GM23338 (cell line): ENCODE data around the gene PFDN4. TPM values are rescaled to one million over a fixed set of nuclear protein-coding genes. Genes with fewer than 3 reads are reported as not detected.

Source experiments
- ATAC-seq: fragments of 200-7000 bp; cut with Tn5 transposase; 3 replicates; pipeline ENCODE4 v1.9.1; 2020
- DNase-seq: peaks from one replicate; pipeline ENCODE4 v3.0.0-alpha.2; 2015; ENCODE audit warnings: low spot score
- H2AFZ ChIP-seq: fragments of 200-600 bp; sonication (generic); 2 replicates; pipeline ENCODE4 v1.8.0; 2016; ENCODE audit warnings: antibody characterized with exemption, mild to moderate bottlenecking, moderate library complexity
- H3F3A ChIP-seq: fragments of 200-600 bp; sonication (generic); replicated peaks from 2 replicates; pipeline ENCODE4 v1.8.0; 2017; ENCODE audit warnings: antibody characterized with exemption, mixed run types, low read depth
- H3K27ac ChIP-seq: fragments of 200-600 bp; sonication (generic); 2 replicates; pipeline ENCODE4 v1.6.1; 2016; ENCODE audit warnings: low read depth
- H3K27me3 ChIP-seq: fragments of 200-600 bp; sonication (generic); 2 replicates; pipeline ENCODE4 v1.8.0; 2016; ENCODE audit warnings: mild to moderate bottlenecking, mixed run types, moderate library complexity; ENCODE audit not compliant: insufficient read depth
- H3K36me3 ChIP-seq: fragments of 200-600 bp; sonication (generic); 2 replicates; pipeline ENCODE4 v1.8.0; 2016; ENCODE audit warnings: mild to moderate bottlenecking; ENCODE audit not compliant: insufficient read depth
- H3K4me1 ChIP-seq: fragments of 200-600 bp; sonication (generic); 2 replicates; pipeline ENCODE4 v1.8.0; 2016; ENCODE audit warnings: mild to moderate bottlenecking, moderate library complexity; ENCODE audit not compliant: insufficient read depth
- H3K4me2 ChIP-seq: fragments of 200-600 bp; sonication (generic); 2 replicates; pipeline ENCODE4 v1.7.1; 2017; ENCODE audit warnings: mixed run types
- H3K4me3 ChIP-seq: fragments of 200-600 bp; sonication (generic); 2 replicates; pipeline ENCODE4 v1.6.1; 2016; ENCODE audit warnings: mixed run types
- H3K79me2 ChIP-seq: fragments of 200-600 bp; sonication (generic); replicated peaks from 2 replicates; pipeline ENCODE4 v1.8.0; 2017; ENCODE audit warnings: mild to moderate bottlenecking; ENCODE audit not compliant: insufficient read depth
- H3K9me2 ChIP-seq: fragments of 200-600 bp; sonication (generic); 2 replicates; pipeline ENCODE4 v1.8.0; 2017; ENCODE audit not compliant: insufficient read depth
- H4K20me1 ChIP-seq: fragments of 200-600 bp; sonication (generic); replicated peaks from 2 replicates; pipeline ENCODE4 v1.8.0; 2017; ENCODE audit warnings: mild to moderate bottlenecking; ENCODE audit not compliant: insufficient read depth
- H3K27ac Mint-ChIP-seq: 2 replicates; pipeline ENCODE4 v1.8.0; 2020; ENCODE audit warnings: inconsistent platforms, mild to moderate bottlenecking, moderate library complexity, mixed read lengths
- H3K27me3 Mint-ChIP-seq: 3 replicates; pipeline ENCODE4 v1.8.0; 2022; ENCODE audit warnings: low read depth, mild to moderate bottlenecking, moderate library complexity, mixed read lengths, inconsistent platforms; ENCODE audit not compliant: insufficient read depth, poor library complexity
- H3K36me3 Mint-ChIP-seq: 3 replicates; pipeline ENCODE4 v1.8.0; 2021; ENCODE audit warnings: low read depth, mild to moderate bottlenecking, inconsistent platforms, moderate library complexity, mixed read lengths
- H3K4me1 Mint-ChIP-seq: 3 replicates; pipeline ENCODE4 v1.8.0; 2020; ENCODE audit warnings: mild to moderate bottlenecking, inconsistent platforms, mixed read lengths
- H3K4me3 Mint-ChIP-seq: 3 replicates; pipeline ENCODE4 v1.8.0; 2021; ENCODE audit warnings: moderate library complexity, mild to moderate bottlenecking, inconsistent platforms, mixed read lengths
- H3K9me3 Mint-ChIP-seq: 3 replicates; pipeline ENCODE4 v1.8.0; 2020; ENCODE audit warnings: moderate library complexity, mild to moderate bottlenecking, inconsistent platforms, mixed read lengths
- CREB1 ChIP-seq: fragments of 250-450 bp; sonication (Bioruptor Pico); IDR thresholded peaks from 2 replicates; pipeline ENCODE4 v1.5.0; 2020; ENCODE audit warnings: low read depth, mild to moderate bottlenecking, moderate library complexity
- ETS1 ChIP-seq: IDR thresholded peaks from 2 replicates; pipeline ENCODE4 v1.6.1; 2016; ENCODE audit warnings: antibody characterized with exemption
- EZH2phosphoT487 ChIP-seq: fragments of 200-600 bp; sonication (generic); IDR thresholded peaks from one replicate; pipeline ENCODE4 v1.8.1; 2018; ENCODE audit warnings: antibody characterized with exemption; ENCODE audit not compliant: unreplicated experiment
- JUNB ChIP-seq: IDR thresholded peaks from one replicate; pipeline ENCODE4 v1.6.1; 2016; ENCODE audit warnings: antibody characterized with exemption; ENCODE audit not compliant: unreplicated experiment
- NANOG ChIP-seq: IDR thresholded peaks from 2 replicates; pipeline ENCODE4 v1.6.1; 2016; ENCODE audit warnings: antibody characterized with exemption, borderline replicate concordance
- POLR2AphosphoS5 ChIP-seq: IDR thresholded peaks from 2 replicates; pipeline ENCODE4 v1.6.1; 2016; ENCODE audit warnings: antibody characterized with exemption, low read depth
- STAT1 ChIP-seq: IDR thresholded peaks from one replicate; pipeline ENCODE4 v1.6.1; 2016; ENCODE audit warnings: antibody characterized with exemption; ENCODE audit not compliant: unreplicated experiment
- ZNF114 ChIP-seq: fragments of 250-450 bp; sonication (Bioruptor Pico); IDR thresholded peaks from 2 replicates; pipeline ENCODE4 v1.5.0; 2020; ENCODE audit warnings: mild to moderate bottlenecking, moderate library complexity
- ZNF331 ChIP-seq: fragments of 250-450 bp; sonication (Bioruptor Pico); IDR thresholded peaks from 2 replicates; pipeline ENCODE4 v1.5.0; 2020; ENCODE audit warnings: low read depth, mild to moderate bottlenecking, moderate library complexity
- ZNF462 ChIP-seq: fragments of 250-450 bp; sonication (Bioruptor Pico); IDR thresholded peaks from 2 replicates; pipeline ENCODE4 v1.5.0; 2020; ENCODE audit warnings: mild to moderate bottlenecking, moderate library complexity
- polyA plus RNA-seq: library from polyadenylated mRNA; unstranded; fragments of >200 nt; fragmentation: Nextera tagmentation; extraction: Ambion mirVana; gene quantifications from 2 replicates; pipeline ENCODE4 v1.2.1, GENCODE V29; 2016
- total RNA-seq: library from RNA; depleted of rRNA; stranded (reverse); fragments of >200 nt; shearing (Covaris generic); gene quantifications from 2 replicates; pipeline ENCODE4 v1.2.3, GENCODE V29; 2014
- TF ChIP-seq, protein P1 (sequence below), 2 experiments: fragments of 200-600 bp in 1 of 2; sonication (generic) in 1 of 2; conservative IDR thresholded peaks; 2 replicates each; pipeline versions ENCODE4 v1.5.1 to v1.6.1; 2016 to 2017; ENCODE audit warnings: antibody characterized with exemption in 2 of 2, low read depth in 2 of 2, mild to moderate bottlenecking in 2 of 2, moderate library complexity in 1 of 2

Gene PFDN4
- total and polyA plus RNA-seq, 2 experiments from 2014 or later: 105 to 477 TPM

DNA sequence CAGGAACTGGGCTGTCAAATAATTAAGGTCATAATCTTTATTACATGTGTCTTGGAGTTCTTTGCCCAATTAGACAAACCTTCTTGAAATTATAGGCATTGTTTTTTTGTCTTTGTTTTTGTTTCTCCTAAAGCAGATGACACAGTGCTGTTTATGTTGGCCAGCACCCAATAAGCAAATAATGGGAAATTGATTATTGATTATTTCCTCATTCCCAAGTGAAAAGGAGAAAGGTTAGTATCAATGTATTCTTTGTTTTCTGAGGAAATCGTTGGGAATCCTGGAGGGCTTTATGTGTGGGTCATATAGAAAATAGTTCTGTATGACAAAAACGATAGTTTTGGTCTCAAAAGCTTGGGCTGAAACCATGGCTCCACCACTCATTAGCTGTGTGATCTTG lies 29.6 kb upstream of the PFDN4 start:
- no peaks in the 10 kb centered on the region for H3K36me3 Mint-ChIP-seq
- H3F3A ChIP-seq: no peaks in the 10 kb centered on the region

More for the DNA sequence above, 29.6 kb upstream of the PFDN4 start:
- Histone ChIP-seq H3K27ac (no peak overlapping the region), H3K4me2 (no peak overlapping the region), H3K4me3 (no peak overlapping the region), H3K79me2 (no peaks in the 10 kb centered on the region), H2AFZ (no peak overlapping the region), H3K36me3 (no peaks in the 10 kb centered on the region), H3K4me1 (peaks cover 11% of the 10 kb centered on the region), H3K9me2 (no peaks in the 10 kb centered on the region), H4K20me1 (no peaks in the 10 kb centered on the region), H3K27me3 (peaks cover 35% of the 10 kb centered on the region)
- Mint-ChIP-seq H3K4me1 (peaks cover 14% of the 10 kb centered on the region; the same call in 2 of the 3 replicates), H3K4me3 (no peak overlapping the region), H3K27me3 (peaks cover 28% of the 10 kb centered on the region), H3K27ac (no peak overlapping the region), H3K9me3 (no peaks in the 10 kb centered on the region)
- ATAC-seq (no peak), DNase-seq (no peak)
- TF ChIP-seq CREB1 (CRISPR knock-in tag): no peak
- no peak for TF ChIP-seq EZH2phosphoT487
- TF ChIP-seq ETS1: no peak
- no peak for TF ChIP-seq ZNF331 (CRISPR knock-in tag)
- TF ChIP-seq STAT1: no peak
- no peak for TF ChIP-seq ZNF462 (CRISPR knock-in tag)
- no peak for TF ChIP-seq NANOG
- TF ChIP-seq JUNB: no peak
- TF ChIP-seq, protein P1, sequence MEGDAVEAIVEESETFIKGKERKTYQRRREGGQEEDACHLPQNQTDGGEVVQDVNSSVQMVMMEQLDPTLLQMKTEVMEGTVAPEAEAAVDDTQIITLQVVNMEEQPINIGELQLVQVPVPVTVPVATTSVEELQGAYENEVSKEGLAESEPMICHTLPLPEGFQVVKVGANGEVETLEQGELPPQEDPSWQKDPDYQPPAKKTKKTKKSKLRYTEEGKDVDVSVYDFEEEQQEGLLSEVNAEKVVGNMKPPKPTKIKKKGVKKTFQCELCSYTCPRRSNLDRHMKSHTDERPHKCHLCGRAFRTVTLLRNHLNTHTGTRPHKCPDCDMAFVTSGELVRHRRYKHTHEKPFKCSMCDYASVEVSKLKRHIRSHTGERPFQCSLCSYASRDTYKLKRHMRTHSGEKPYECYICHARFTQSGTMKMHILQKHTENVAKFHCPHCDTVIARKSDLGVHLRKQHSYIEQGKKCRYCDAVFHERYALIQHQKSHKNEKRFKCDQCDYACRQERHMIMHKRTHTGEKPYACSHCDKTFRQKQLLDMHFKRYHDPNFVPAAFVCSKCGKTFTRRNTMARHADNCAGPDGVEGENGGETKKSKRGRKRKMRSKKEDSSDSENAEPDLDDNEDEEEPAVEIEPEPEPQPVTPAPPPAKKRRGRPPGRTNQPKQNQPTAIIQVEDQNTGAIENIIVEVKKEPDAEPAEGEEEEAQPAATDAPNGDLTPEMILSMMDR (conservative IDR thresholded peaks at IDR 0.05; ENCODE audit: low read depth in 2 of 2): no peak
- TF ChIP-seq ZNF114 (CRISPR knock-in tag): no peak
- TF ChIP-seq POLR2AphosphoS5: no peak
